Endometrial microvascular endothelial cells (primary cell): ENCODE measurements around the gene PRMT1. TPM values are rescaled to one million over a fixed set of nuclear protein-coding genes. Genes with fewer than 3 reads are reported as not detected.
"Not testable (repeated sequence)": the region's sequence is repeated elsewhere in the genome, so short reads cannot be mapped to it uniquely, and the experiment has no call there.

ENCODE experiments used
- in situ Hi-C: cut with HindIII; loops from 2 replicates; pipeline ENCODE4 v1.10.0; 2017; ENCODE audit warnings: low sequenced_read_pairs, low pct_unique_long_range_greater_than_20kb; ENCODE audit errors: inconsistent ontology term
- total RNA-seq: library from RNA; depleted of rRNA; stranded (reverse); fragments of >200 nt; gene quantifications from one replicate; pipeline ENCODE4 v1.2.3, GENCODE V29; 2015; ENCODE audit errors: inconsistent ontology term

Gene PRMT1
- total RNA-seq = 456 TPM

- in situ Hi-C loops = no loop called here
Measured at GRCh38 chr19:49677231-49677900, at the start of gene PRMT1. TSS of gene PRMT1 (plus strand) at chr19:49677271. CDS start at chr19:49677281, 10 bp downstream.

DNA sequence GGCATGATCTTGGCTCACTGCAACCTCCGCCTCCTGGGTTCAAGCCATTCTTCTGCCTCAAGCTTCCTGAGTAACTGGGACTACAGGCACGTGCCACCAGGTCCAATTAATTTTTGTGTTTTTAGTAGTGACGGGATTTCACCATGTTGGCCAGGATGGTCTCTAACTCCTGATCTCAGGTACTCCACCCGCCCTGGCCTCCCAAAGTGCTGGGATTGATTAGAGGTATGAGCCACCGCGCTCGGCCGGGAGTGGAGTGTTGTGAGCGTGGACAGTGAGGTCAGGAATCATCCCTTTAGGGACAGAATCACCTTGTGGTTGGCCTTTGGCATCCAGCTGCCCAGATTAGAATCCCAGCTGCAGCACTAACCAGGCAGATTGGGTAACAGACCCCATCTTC, 47.4 kb upstream of the PRMT1 start:
- in situ Hi-C loops = no loop called here

DNA sequence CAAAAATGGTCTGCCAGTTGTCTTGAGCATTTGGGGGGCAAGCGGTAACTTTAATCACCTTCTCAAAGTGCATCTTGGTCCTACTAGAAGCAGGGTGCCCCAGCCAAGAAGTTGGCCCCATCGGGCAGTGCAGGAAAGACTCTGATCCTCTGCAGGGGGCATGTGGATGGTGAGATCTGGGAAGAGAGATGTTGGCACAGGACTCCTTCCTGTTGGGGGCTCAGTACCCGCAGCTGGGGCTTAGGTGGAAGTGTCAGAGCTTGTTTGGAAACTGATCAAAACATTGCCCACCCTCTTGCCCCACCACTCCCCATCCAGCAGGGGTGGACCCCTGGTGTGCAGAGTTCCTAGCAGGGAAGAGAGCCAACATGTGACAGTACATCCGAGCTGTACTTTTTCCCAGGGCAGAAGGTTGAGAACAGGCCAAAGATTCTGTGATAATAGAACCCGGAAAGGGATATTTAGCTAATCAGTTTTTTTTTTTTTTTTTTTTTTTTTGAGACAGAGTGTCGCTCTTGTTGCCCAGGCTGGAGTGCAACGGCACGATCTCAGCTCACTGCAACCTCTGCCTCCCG, 46.0 kb upstream of the PRMT1 start:
- in situ Hi-C loops = no loop called here

DNA sequence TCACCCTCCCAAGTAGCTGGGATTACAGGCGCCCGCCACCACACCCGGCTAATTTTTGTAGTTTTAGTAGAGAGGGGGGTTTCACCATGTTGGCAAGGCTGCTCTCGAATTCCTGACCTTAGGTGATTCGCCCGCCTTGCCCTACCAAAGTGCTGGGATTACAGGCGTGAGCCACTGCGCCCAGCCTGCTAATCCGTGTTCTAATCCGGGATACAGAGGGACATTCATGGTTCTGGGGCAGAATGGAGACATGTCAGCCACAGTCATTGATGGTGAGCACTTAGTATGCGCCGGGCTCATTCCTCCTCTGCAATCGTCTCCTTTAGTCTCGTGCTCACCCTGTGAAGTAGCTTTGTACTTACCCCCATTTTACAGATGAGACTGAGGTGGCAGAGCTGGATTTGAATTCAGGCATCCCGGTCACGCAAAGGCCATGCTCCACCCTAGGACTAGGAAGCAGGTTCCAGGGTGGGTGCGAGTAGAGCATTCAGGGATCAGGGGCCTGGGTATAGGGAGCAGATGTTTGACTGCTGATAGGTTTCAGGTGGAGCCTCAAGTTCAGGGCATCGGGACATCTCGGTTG, 45.4 kb upstream of the PRMT1 start:
- in situ Hi-C loops = no loop called here

GRCh38 chr19:49632576-49632975, 44.5 kb upstream of the PRMT1 start:
- in situ Hi-C loops = no loop called here

- in situ Hi-C loops = not testable (repeated sequence)
Measured at GRCh38 chr19:49633273-49633672, 43.8 kb upstream of the PRMT1 start.

DNA sequence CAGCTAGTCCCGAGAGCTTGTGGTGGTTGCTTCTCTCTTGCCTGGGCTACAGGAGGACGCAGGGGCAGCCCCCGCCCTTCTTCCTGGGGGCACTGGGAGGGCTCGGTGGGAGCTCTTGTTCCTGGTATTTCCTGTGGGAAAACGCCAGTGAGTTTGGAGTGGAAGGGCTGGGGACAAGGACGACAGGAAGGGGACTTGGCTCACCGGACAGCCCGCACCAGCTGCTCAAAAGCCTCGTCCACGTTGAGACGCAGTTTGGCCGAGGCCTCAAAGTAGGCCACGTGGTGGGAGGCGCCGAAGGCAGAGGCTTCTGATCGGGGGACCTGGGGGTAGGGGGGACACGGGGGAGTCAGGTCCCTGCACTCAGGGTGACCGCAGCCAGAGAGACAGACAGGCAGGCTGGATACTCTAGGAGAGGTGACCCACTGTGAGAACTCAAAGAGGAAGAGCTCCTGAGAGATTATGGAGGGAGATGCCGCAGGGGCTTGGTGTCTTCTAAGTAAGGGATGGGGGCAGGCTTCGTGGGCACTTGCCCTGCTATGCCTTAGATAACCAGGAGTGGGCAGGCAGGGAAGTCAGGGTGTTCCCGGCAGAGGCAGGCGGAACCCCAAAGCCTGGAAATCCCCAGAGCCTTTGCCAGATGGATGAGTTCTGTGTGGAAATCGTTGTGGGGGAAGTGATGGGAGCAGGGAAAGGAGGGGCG, 41.4 kb upstream of the PRMT1 start:
- in situ Hi-C loops = no loop called here

DNA sequence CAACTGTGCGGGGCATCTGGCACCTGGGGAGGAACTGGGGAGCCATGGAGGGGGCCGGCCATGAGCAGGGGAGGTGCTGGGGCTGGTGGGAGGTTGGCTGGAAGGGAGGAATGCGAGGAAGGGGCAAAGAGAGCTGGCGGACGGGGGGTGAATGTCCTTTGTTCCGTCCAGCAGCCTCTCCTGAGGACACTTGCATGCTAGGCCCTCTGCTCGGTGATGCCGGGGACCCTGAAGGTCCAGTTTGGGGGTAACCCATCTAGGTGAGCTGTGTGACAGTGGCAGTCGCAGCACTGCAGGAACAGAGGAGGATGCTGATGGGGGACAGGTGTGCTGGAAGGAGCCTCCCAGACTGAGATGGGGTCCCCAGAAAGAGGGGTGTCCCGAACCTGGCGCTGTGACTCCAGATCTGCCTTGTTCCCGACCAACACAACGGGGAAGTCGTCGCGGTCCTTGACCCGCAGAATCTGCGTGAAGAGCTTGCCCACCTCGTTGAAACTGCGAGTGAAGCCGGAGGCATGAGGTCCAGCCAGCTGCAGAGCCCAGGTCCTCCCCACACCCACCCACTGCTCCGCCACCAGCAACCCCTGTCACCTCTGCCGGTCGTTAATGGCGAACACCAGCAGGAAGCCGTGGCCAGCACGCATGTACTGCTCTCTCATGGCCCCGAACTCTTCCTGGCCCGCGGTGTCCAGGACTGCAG, 40.7 kb upstream of the PRMT1 start:
- in situ Hi-C loops = no loop called here

GRCh38 chr19:49637821-49638738, 39.0 kb upstream of the PRMT1 start:
- in situ Hi-C loops = no loop called here

GRCh38 chr19:49639401-49640112, 37.5 kb upstream of the PRMT1 start:
- in situ Hi-C loops = no loop called here

- in situ Hi-C loops = no loop called here
Measured at GRCh38 chr19:49640113-49640898, 36.8 kb upstream of the PRMT1 start, which contains the start of gene RRAS. TSS of gene RRAS (minus strand) at chr19:49640143. CDS start at chr19:49640098, 45 bp downstream.

- in situ Hi-C loops = no loop called here
Measured at GRCh38 chr19:49641688-49642491, 35.2 kb upstream of the PRMT1 start, which contains the start of gene SCAF1. TSS of gene SCAF1 (plus strand) at chr19:49642209. CDS start at chr19:49645027, 2,818 bp downstream.

DNA sequence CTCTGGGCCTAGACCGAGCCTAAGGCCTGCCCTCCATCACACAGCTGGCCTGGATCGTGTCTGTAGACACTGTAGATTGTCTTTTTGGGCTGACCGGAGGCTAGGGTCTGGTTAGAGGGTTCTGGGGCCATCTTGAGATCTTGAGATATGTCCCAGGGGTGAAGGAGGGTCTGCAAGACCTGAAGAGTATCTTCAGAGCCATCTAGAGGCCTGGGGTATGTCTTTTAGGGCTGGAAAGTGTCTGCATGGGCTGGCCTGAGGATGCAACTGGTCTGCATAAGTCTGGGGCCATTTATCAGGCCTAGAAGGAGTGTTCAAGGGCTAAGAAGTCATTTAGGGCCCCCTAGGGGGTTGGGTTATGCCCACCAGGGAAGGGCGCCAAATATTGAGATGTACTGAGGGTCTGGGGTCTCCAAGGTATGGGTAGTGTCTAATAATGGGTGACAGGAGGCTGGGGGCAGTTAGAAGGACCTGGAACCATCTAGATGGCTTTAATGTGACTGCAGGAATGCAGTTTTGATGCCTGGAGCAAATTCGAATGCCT, 34.5 kb upstream of the PRMT1 start:
- in situ Hi-C loops = no loop called here

DNA sequence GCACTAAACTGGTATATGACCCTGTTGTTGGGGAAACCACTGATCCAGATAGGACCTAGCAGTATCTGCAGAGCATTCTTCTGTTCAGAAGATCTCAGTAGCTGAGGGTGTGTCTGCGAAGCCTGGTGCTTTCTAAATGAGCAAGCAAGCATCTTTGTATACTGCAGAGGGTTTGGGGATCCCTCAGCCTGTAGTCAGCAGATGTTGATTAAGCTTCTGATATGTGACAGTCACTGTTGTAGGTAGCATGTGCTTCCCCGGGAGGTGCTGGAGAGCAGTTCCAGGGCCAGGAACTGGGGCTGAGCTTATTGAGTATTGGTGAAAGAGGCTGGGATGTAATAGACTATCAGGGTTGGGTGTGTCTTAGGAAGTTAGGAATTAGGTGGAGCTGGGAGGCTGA, 33.6 kb upstream of the PRMT1 start:
- in situ Hi-C loops = no loop called here

- in situ Hi-C loops = no loop called here
Measured at GRCh38 chr19:49645592-49645991, 31.5 kb upstream of the PRMT1 start.

DNA sequence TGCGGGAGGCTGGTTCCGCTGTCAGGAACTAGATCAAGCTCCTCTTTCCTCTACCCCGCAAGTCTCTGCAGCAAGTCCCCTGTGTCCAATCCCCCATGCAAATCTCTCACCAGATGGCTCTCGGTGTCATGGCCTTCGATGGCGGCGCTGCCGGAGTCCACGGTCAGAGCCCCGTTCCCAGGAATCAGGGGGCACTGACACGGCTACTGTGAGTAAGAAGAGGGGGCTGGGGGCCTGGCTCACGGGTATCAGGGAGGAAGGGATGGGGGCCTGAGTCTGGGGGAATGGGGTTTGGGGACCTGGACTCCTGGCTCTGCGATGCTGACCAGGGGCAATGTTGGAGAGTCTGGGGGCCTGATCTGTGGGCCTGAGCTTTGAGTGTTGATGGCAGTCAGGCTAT, 31.1 kb upstream of the PRMT1 start:
- in situ Hi-C loops = no loop called here
